Karpas-422 (cell line): ENCODE results near the gene IPO11. TPM values are rescaled to one million over a fixed set of nuclear protein-coding genes. Genes with fewer than 3 reads are reported as not detected.

Experiments
- DNase-seq: peaks from one replicate; pipeline ENCODE4 v3.0.0-alpha.2; 2015
- H2AFZ ChIP-seq: fragments of 200-600 bp; sonication (generic); 2 replicates; pipeline ENCODE4 v1.6.1; 2014; ENCODE audit warnings: antibody characterized with exemption, low read length, mixed read lengths
- H3K27ac ChIP-seq: fragments of 200-600 bp; sonication (generic); 2 replicates; pipeline ENCODE4 v1.5.1; 2014; ENCODE audit warnings: mild to moderate bottlenecking, low read length, moderate library complexity
- H3K27me3 ChIP-seq: fragments of 200-600 bp; sonication (generic); 2 replicates; pipeline ENCODE4 v1.6.1; 2014; ENCODE audit warnings: low read length, mixed read lengths
- H3K36me3 ChIP-seq: fragments of 200-600 bp; sonication (generic); 2 replicates; pipeline ENCODE4 v1.6.1; 2014; ENCODE audit warnings: low read length, mixed read lengths; ENCODE audit not compliant: insufficient read depth
- H3K4me1 ChIP-seq: fragments of 200-600 bp; sonication (generic); 2 replicates; pipeline ENCODE4 v1.6.1; 2014; ENCODE audit warnings: mild to moderate bottlenecking, low read length, mixed read lengths
- H3K4me2 ChIP-seq: fragments of 200-600 bp; sonication (generic); 2 replicates; pipeline ENCODE4 v1.6.1; 2014; ENCODE audit warnings: low read length, low read depth, mild to moderate bottlenecking; ENCODE audit not compliant: poor library complexity, severe bottlenecking
- H3K4me3 ChIP-seq: fragments of 200-600 bp; sonication (generic); 2 replicates; pipeline ENCODE4 v1.5.1; 2014; ENCODE audit warnings: mild to moderate bottlenecking, antibody characterized with exemption, low read length, mixed read lengths
- H3K79me2 ChIP-seq: fragments of 200-600 bp; sonication (generic); 2 replicates; pipeline ENCODE4 v1.6.1; 2014; ENCODE audit warnings: mild to moderate bottlenecking, low read length, mixed read lengths
- H3K9ac ChIP-seq: fragments of 200-600 bp; sonication (generic); 2 replicates; pipeline ENCODE4 v1.6.0; 2014; ENCODE audit warnings: low read length
- H3K9me2 ChIP-seq: fragments of 200-600 bp; sonication (generic), shearing (Covaris generic); replicated peaks from 2 replicates; pipeline ENCODE4 v1.6.0; 2014; ENCODE audit warnings: mild to moderate bottlenecking, low read length, moderate library complexity; ENCODE audit not compliant: insufficient read depth
- H3K9me3 ChIP-seq: fragments of 300-700, 200-600 bp; sonication (generic); 2 replicates; pipeline ENCODE4 v1.6.1; 2014; ENCODE audit warnings: low read length, mixed read lengths
- H4K20me1 ChIP-seq: fragments of 200-600 bp; sonication (generic); 2 replicates; pipeline ENCODE4 v1.6.1; 2014; ENCODE audit warnings: mild to moderate bottlenecking, antibody characterized with exemption, low read length, low read depth; ENCODE audit not compliant: insufficient read depth
- total RNA-seq: library from RNA; depleted of rRNA; stranded (reverse); fragments of >200 nt; shearing (Covaris generic); gene quantifications from 2 replicates; pipeline ENCODE4 v1.2.3, GENCODE V29; 2014; ENCODE audit warnings: low replicate concordance

The IPO11 gene
- total RNA-seq, 1 experiment from 2014 or later: 31.5 TPM

DNA sequence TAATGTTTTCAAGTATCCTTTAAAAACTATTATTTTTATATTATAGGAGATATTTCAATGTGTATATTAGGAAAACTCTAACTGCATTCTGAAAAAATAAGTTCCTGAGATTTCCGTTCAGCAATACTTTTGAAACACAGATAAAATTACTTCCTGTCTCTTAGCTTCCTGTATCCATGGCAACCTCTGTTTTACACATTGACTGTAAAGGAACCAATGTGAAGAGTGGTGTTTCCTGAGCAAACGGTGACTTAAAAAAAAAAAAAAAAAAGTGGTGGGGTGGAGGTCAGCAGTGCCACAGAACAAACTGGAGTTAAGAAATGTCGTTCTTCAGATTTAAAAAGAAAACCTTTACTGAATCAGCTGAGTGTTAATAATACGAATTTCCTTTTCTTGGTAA, 166.0 kb downstream of the IPO11 start, which contains the start of gene LRRC70:
TSS of gene LRRC70 (plus strand) at position 280 of the 400 bp plus-strand sequence. CDS start 620 bp downstream, outside the sequence.
- Histone ChIP-seq H4K20me1 (no peaks in the 10 kb centered on the region), H3K4me1 (peaks cover 11% of the 10 kb centered on the region), H3K4me3 (no peak within 1 kb of the TSS), H3K4me2 (peak within 1 kb of the TSS; percentile 51), H3K27ac (peak within 1 kb of the TSS; percentile 20; the same call in 1 of the 2 replicates), H2AFZ (no peak within 1 kb of the TSS), H3K79me2 (peaks cover 26% of the 10 kb centered on the region), H3K9ac (no peak within 1 kb of the TSS), H3K36me3 (peaks cover 10% of the 10 kb centered on the region; the same call in 1 of the 2 replicates), H3K9me3 (no peaks in the 10 kb centered on the region), H3K27me3 (no peaks in the 10 kb centered on the region), H3K9me2 (no peaks in the 10 kb centered on the region; the same call in 1 of the 2 replicates)
- DNase-seq: peak; percentile 87

DNA sequence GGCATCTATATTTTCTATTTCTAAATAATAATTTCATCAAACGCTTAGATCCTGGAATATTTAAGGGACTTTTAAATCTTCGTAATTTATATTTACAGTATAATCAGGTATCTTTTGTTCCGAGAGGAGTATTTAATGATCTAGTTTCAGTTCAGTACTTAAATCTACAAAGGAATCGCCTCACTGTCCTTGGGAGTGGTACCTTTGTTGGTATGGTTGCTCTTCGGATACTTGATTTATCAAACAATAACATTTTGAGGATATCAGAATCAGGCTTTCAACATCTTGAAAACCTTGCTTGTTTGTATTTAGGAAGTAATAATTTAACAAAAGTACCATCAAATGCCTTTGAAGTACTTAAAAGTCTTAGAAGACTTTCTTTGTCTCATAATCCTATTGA, 167.2 kb downstream of the IPO11 start:
- Histone ChIP-seq H4K20me1 (no peaks in the 10 kb centered on the region), H3K9ac (no peak overlapping the region), H3K4me3 (no peak overlapping the region), H3K4me1 (peaks cover 11% of the 10 kb centered on the region), H2AFZ (no peak overlapping the region), H3K9me3 (no peaks in the 10 kb centered on the region), H3K9me2 (no peaks in the 10 kb centered on the region; the same call in 1 of the 2 replicates), H3K27ac (no peak overlapping the region), H3K27me3 (no peaks in the 10 kb centered on the region), H3K36me3 (peaks cover 10% of the 10 kb centered on the region; the same call in 1 of the 2 replicates), H3K4me2 (no peak overlapping the region), H3K79me2 (peaks cover 16% of the 10 kb centered on the region; the same call in 1 of the 2 replicates)
- no peak for DNase-seq

GRCh38 chr5:62581836-62582597, 169.5 kb downstream of the IPO11 start:
- Histone ChIP-seq H4K20me1 (no peaks in the 10 kb centered on the region), H3K27ac (no peak overlapping the region), H3K4me1 (peaks cover 11% of the 10 kb centered on the region), H3K9ac (no peak overlapping the region), H3K36me3 (peaks cover 10% of the 10 kb centered on the region; the same call in 1 of the 2 replicates), H3K27me3 (no peaks in the 10 kb centered on the region), H3K4me3 (no peak overlapping the region), H3K9me3 (no peaks in the 10 kb centered on the region), H3K4me2 (no peak overlapping the region), H3K9me2 (no peaks in the 10 kb centered on the region; the same call in 1 of the 2 replicates), H2AFZ (no peak overlapping the region), H3K79me2 (peaks cover 13% of the 10 kb centered on the region; the same call in 1 of the 2 replicates)
- DNase-seq: no peak

GRCh38 chr5:62584391-62584790, 171.8 kb downstream of the IPO11 start:
- DNase-seq: no peak
- no peaks in the 10 kb centered on the region for H3K9me2 ChIP-seq
- no peaks in the 10 kb centered on the region for H4K20me1 ChIP-seq
- H3K4me1 ChIP-seq: no peaks in the 10 kb centered on the region
- no peak overlapping the region for H3K4me3 ChIP-seq
- H3K27ac ChIP-seq: no peak overlapping the region
- H3K27me3 ChIP-seq: no peaks in the 10 kb centered on the region
- H3K79me2 ChIP-seq: peaks cover 13% of the 10 kb centered on the region; the same call in 1 of the 2 replicates
- no peak overlapping the region for H3K4me2 ChIP-seq
- H3K9me3 ChIP-seq: no peaks in the 10 kb centered on the region
- H2AFZ ChIP-seq: no peak overlapping the region
- no peak overlapping the region for H3K9ac ChIP-seq
- peaks cover 10% of the 10 kb centered on the region; the same call in 1 of the 2 replicates for H3K36me3 ChIP-seq

GRCh38 chr5:62585306-62585705, 172.7 kb downstream of the IPO11 start:
- Histone ChIP-seq H3K27ac (no peak overlapping the region), H3K4me2 (no peak overlapping the region), H3K79me2 (peaks cover 17% of the 10 kb centered on the region; the same call in 1 of the 2 replicates)

DNA sequence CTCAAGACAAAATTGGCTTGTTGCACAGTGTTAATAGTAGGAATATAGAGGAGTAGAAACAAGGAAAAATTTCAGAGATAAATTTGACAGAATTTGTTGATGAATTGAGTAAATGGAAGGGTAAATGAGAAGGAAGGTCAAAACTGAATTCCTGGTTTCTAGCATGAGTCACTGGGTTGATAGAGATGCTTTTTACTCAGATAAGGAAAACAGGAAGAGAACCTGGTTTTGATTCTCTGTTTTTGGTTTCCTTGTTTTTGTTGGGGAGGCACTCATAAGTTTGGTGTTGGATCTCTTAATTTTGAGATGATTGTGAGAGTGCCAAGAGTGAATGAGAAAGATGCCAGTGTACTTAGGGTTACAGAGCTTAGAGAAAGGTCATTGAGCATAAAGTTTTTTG, 173.2 kb downstream of the IPO11 start:
- Histone ChIP-seq H3K9me3 (no peaks in the 10 kb centered on the region), H3K4me1 (no peaks in the 10 kb centered on the region), H4K20me1 (no peaks in the 10 kb centered on the region), H3K27me3 (no peaks in the 10 kb centered on the region), H2AFZ (no peak overlapping the region), H3K27ac (no peak overlapping the region), H3K9ac (no peak overlapping the region), H3K36me3 (no peaks in the 10 kb centered on the region), H3K9me2 (no peaks in the 10 kb centered on the region), H3K4me2 (no peak overlapping the region), H3K79me2 (peaks cover 12% of the 10 kb centered on the region; the same call in 1 of the 2 replicates), H3K4me3 (no peak overlapping the region)
- DNase-seq: no peak

More at GRCh38 chr5:62585306-62585705, 172.7 kb downstream of the IPO11 start:
- no peak overlapping the region for H3K4me3 ChIP-seq
- no peaks in the 10 kb centered on the region for H3K27me3 ChIP-seq
- H4K20me1 ChIP-seq: no peaks in the 10 kb centered on the region
- 0 out of 2 replicates have a peak, but pooled peaks cover 4% of the 10 kb centered on the region for H3K36me3 ChIP-seq
- no peak overlapping the region for H3K9ac ChIP-seq
- no peaks in the 10 kb centered on the region for H3K9me2 ChIP-seq
- H2AFZ ChIP-seq: no peak overlapping the region
- no peaks in the 10 kb centered on the region for H3K4me1 ChIP-seq
- DNase-seq: no peak
- no peaks in the 10 kb centered on the region for H3K9me3 ChIP-seq

- no peak for DNase-seq
- no peak overlapping the region for H3K4me2 ChIP-seq
These were observed 175.2 kb downstream of the IPO11 start for GRCh38 chr5:62587737-62588136.

GRCh38 chr5:62588668-62589067, 176.1 kb downstream of the IPO11 start:
- no peak overlapping the region for H2AFZ ChIP-seq
- no peaks in the 10 kb centered on the region for H3K9me3 ChIP-seq
- H3K4me2 ChIP-seq: no peak overlapping the region
- no peak overlapping the region for H3K9ac ChIP-seq
- no peak overlapping the region for H3K4me3 ChIP-seq
- no peak for DNase-seq
- H4K20me1 ChIP-seq: no peaks in the 10 kb centered on the region
- peaks cover 11% of the 10 kb centered on the region; the same call in 1 of the 2 replicates for H3K79me2 ChIP-seq
- H3K27me3 ChIP-seq: no peaks in the 10 kb centered on the region
- no peaks in the 10 kb centered on the region for H3K9me2 ChIP-seq
- H3K36me3 ChIP-seq: peaks cover 12% of the 10 kb centered on the region; the same call in 1 of the 2 replicates
- H3K4me1 ChIP-seq: no peaks in the 10 kb centered on the region
- no peak overlapping the region for H3K27ac ChIP-seq

More at GRCh38 chr5:62587737-62588136, 175.2 kb downstream of the IPO11 start:
- H3K9me3 ChIP-seq: no peaks in the 10 kb centered on the region
- H3K9me2 ChIP-seq: no peaks in the 10 kb centered on the region
- no peak overlapping the region for H3K9ac ChIP-seq
- peaks cover 11% of the 10 kb centered on the region; the same call in 1 of the 2 replicates for H3K79me2 ChIP-seq
- H3K4me3 ChIP-seq: no peak overlapping the region
- no peak overlapping the region for H2AFZ ChIP-seq
- H3K4me1 ChIP-seq: no peaks in the 10 kb centered on the region
- no peaks in the 10 kb centered on the region for H3K27me3 ChIP-seq
- no peaks in the 10 kb centered on the region for H4K20me1 ChIP-seq
- H3K27ac ChIP-seq: no peak overlapping the region
- peaks cover 9% of the 10 kb centered on the region; the same call in 1 of the 2 replicates for H3K36me3 ChIP-seq
